ENCODE results near the gene SYNJ1.

The SYNJ1 gene

GRCh38 chr21:32608851-32609250 is 119.0 kb downstream of the SYNJ1 start:
- no peak for DNase-seq

DNA sequence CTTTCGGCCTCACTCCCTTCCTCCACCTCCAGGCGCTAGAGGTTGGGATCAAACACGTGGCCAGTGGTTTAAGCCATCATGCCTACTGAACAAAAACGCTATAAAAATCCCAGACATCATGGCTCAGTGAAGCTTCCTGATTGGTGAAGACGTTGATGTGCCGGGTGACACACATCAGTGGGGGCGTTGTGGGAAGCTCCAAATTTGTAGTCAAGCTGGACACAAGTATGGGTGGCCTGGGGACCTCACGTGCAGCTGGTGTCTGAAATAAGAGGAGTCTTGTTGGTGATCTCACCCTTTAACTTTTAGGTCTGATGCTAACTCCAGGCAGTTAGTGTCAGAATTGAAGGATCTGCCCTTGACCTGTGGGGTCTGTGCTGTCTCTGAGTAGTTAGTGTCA is 122.3 kb downstream of the SYNJ1 start:
- no peak for DNase-seq

GRCh38 chr21:32604464-32604863 is 123.3 kb downstream of the SYNJ1 start:
- DNase-seq = no peak

DNA sequence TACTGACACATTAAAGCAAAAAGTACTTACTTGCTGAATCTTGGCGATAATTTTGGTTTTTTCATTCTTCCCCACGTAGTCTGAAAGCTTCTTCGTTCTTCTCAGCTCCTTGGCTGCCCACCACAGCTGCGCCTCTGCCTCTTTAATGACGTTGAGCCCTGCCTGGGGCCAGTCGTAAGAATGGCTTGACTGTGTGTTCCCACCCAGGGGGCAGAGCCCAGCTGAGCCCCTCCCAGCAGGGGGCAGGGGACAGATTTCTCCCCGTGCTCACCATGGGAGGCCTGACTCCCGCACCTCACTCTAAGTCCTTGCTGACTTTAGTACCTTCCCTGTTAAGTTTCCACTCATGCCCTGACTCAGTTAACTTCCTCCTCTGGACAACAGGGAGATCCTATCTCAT is 124.7 kb downstream of the SYNJ1 start:
- no peak for DNase-seq

- DNase-seq = no peak
These were observed 125.7 kb downstream of the SYNJ1 start for GRCh38 chr21:32602099-32602498.

DNA sequence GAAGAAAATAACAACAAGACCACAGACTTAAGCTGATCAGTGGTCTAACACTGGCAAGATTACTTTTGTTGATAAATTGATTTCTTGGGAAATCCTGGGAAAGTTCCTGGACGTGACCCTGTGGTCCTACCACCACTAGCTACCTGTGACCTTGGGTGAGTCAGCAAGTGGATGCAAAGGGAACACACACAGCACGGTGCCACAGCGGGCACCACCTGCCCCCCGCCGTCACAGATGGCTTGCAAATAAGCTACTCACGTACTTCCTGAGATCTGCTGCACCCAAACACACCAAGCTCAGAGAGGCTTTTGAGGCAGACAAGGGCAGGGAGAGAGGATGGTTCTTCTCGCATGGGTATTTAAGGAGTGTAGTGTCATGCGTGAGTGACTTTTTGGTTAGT is 128.3 kb downstream of the SYNJ1 start:
- DNase-seq = no peak

DNA sequence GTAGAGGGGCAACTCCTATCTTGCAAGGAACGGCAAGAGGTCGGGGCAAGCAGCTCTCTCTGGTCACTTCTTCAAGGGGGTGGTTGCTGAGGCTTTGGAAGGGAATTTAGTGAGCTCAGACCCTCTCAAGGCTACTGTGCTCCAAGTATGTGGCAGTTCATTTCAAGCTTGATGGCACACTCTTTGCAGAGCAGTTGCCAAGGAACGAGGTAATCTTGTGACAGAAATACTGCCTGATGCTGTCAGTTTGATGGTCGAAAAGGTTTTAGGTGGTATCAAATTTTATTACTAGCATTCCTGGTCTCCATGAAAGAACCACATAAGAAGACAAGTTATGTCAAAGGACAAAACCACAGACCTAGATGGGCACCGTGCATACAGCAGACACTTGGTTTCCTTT is 128.7 kb downstream of the SYNJ1 start:
- no peak for DNase-seq

DNA sequence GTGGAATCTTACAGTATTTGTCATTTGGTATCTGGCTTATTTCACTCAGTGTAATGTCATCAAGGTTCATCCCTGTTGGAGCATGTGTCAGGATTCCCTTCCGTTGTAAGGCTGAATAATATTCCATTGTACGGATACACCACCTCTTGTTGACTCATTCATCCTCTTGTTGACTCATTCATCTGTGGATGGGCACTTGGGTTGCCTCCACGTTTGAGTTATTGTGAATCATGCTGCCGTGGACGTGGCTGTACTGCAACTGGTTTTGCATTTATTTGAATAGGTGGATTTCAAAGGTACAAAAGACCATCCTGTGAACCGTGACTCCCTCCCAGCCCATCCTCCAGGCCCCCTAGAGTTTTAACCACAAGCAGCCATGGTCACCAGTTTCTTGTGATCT is 130.6 kb downstream of the SYNJ1 start:
- no peak for DNase-seq

- DNase-seq = no peak
These were observed 132.4 kb downstream of the SYNJ1 start for GRCh38 chr21:32595431-32595830.

DNA sequence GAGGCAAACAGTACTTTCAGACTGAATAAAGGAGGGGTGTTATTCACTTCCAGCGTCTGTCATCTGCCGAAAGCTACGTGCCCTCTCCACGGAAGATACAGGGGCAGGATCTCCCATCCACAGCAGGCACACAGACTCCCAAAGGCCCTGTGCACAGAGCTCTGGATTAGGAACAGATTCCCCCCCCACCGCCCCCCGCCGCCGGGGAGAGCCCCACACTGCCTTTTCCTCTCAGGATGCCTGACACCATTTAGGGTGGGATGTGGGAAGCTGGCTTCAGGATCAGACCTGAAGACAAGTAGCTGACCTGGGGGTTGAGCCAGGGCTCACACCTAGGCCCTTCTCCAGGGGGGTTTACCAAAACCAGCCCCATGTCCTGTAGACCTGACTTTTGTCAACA is 134.1 kb downstream of the SYNJ1 start:
- no peak for DNase-seq

DNA sequence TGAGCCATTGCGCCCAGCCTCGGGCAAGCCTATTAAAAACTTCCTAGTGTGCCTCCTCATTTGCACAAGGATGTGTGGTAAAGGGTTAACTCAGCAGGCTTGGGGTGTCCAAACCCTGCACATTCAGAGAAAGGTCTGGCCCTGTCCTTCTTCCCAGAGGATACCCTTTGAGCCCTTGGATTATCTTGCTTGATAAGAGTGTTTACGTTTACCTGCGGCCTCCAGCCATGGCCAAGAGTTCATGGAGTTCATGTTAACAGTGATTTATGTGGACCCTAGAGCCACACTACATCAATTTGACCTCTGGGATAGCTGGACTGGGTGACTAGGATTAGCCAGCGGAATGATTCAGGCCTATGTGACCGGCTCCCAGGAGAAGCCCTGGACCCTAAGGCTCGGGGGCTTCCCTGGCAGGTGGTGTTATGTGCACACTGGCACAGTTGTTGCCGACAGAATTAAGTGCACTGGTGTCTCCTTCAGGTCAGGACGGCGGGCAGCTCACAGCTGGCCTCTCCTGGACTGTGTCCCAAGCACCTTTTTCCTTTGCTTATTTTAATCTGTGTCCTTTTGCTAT is 134.8 kb downstream of the SYNJ1 start:
- DNase-seq = no peak

DNA sequence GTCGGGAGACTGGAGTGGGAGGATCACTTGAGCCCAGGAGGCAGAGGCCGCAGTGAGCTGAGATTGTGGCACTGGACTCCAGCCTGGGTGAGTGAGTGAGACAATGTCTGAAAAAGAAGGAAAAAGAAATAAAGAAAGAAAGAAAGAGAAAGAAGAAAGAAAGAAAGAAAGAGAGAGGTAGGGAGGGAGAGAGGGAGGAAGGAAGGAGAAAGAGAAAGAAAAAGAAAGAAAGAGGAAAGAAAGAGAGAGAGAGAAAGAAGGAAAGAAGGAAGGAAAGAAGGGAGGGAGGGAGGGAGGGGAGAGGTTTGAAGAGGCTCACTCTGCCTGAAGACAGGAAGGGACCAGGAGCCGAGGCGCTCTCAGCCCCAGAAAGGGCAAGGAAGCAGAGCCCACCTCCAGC is 137.7 kb downstream of the SYNJ1 start:
- DNase-seq = no peak

- no peak for DNase-seq
These were observed 140.2 kb downstream of the SYNJ1 start for GRCh38 chr21:32587651-32588050.

DNA sequence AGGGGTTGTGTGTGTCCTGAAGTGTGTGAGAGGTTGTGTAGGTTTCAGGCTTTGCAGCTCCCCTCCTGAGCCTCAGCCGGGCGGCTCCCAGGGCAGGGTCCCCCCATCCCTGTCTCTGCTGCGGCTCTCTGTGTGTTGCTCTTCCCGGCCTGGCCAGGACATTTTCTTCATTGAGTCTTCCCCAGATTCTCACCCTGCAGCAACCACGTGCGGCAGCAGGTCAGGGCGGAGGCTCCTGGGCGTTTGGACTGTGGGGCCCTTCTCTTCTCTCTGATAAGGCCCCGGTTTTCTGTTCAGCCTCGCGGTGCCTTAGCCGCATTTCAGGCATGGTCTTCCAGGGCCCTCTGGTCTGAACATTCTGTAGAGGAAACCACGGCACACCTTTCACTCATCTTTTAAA is 140.7 kb downstream of the SYNJ1 start:
- DNase-seq = no peak

DNA sequence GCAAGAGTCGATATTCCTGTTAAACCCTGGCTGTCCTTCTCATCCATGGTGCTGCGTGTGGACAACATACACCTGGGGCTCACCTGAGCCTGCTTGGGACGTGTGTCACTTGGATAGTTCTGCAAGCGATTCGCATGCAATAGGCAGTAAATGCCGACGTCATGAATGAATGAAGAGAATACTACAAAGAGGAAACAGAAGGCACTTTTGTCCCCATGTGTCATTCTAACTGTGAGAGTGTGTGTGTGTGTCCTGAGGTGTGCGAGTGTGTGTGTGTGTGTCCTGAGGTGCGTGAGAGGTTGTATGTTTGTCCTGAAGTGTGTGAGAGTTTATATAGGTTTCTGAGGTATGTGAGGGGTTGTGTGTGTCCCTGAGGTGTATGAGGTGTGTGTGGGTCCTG is 141.8 kb downstream of the SYNJ1 start:
- DNase-seq = no peak

GRCh38 chr21:32585042-32585710 is 142.6 kb downstream of the SYNJ1 start, which contains the start of gene TCP10L:
TCP10L (minus strand) TSS chr21:32585523; CDS start chr21:32584304, 1,219 bp downstream.
- DNase-seq = no peak

GRCh38 chr21:32584472-32584871 is 143.3 kb downstream of the SYNJ1 start:
- DNase-seq = no peak

- DNase-seq = no peak
These were observed 146.1 kb downstream of the SYNJ1 start for GRCh38 chr21:32581732-32582131.

- no peak for DNase-seq
These were observed 146.9 kb downstream of the SYNJ1 start for GRCh38 chr21:32580949-32581348.
